ENCODE measurements around the gene PACS1.
"Not testable (repeated sequence)": the region's sequence is repeated elsewhere in the genome, so short reads cannot be mapped to it uniquely, and the experiment has no call there.

The PACS1 gene

DNA sequence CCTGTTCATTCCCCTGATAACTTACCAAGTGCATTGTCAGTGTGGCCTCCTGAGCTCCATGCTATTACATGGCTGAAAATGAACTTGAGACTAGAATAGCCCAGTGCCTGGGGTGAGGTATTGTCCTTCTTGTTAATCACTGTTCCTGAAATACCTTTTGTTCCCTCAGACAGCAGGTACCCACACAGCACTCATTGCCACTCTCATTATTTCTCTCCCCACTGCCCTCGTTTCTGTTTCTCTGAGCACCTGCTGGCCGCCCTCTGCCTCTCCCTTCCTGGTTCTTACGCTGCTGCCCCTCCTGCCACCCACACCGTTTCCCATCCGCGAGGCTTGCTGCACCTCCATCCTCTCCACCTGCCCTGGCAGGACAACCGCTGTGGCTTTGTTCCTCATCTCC is 161.5 kb downstream of the PACS1 start:
- no peak for DNase-seq

DNA sequence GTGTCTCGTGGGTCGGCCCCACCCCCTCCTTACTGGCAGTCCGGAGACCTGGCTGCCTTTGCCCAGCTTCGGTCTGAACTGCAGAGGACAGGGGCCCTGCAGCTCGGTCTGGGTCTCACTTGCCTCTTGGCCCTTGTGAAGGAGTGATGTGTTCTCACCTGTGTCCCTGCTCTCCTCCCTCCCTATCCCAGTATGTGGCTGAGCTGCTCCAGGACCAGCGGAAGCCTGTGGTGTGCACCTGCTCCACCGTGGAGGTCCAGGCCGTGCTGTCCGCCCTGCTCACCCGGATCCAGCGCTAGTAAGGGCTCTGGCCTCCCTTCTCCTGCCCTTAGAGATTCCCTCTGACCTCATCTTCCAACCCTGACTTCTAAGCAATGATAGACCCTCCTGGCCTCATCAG is 162.7 kb downstream of the PACS1 start:
- DNase-seq, result no peak

DNA sequence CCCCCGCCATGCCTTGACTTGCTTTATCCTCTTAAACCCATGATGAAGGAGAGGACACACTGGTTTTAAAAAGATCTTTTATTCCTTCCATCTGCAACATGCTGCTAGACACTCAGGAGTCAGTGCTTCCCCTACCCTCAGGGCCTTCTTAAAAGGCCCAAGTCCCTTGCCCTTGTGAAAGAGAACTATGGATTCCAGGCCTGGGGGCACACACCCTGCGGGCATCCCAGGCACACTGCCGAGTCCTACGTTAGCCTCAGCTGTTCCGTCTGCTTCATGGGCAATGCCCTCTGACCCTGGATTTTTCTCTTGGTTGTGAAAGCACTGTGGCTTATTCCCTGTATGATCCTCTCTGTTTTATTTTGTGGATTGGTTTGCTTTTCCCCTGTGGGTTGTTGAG is 163.2 kb downstream of the PACS1 start:
- no peak for DNase-seq

DNA sequence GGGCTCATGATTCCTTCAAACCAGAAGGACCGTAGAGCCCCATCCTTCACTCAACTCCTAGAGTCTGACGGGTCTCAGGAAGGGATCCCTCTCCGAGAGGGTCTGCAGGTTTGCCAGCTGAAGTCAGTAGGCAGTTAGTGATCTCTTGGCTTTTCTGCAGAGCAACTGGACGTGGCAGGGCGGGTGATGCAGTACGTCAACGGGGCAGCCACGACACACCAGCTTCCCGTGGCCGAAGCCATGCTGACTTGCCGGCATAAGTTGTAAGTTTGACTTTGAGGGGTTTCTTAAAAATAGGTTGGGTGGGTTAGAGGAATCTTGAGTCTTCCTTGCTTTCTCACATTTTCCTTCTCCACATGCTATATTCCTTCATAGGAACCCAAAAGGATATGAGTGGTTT is 165.1 kb downstream of the PACS1 start:
- DNase-seq, result no peak

DNA sequence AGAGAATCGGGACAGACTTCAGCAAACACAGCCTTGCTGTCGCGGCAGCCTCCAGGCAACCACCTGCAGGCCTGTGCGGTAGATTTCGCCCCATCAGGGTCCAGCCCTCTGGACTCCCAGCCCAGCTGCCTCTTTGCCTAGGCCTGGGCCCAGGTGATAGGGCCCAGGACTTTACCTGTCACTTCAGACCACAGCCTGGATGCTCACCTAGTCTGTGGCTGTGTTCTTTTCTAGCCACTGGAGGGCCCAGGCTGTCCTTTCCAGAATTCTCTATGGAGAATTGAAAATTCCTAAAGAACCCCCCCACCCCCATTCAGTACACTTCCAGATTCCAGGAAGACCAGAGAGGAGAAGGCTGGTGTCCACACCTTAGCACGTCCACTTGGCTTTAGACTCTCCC is 167.8 kb downstream of the PACS1 start:
- DNase-seq, result no peak

DNA sequence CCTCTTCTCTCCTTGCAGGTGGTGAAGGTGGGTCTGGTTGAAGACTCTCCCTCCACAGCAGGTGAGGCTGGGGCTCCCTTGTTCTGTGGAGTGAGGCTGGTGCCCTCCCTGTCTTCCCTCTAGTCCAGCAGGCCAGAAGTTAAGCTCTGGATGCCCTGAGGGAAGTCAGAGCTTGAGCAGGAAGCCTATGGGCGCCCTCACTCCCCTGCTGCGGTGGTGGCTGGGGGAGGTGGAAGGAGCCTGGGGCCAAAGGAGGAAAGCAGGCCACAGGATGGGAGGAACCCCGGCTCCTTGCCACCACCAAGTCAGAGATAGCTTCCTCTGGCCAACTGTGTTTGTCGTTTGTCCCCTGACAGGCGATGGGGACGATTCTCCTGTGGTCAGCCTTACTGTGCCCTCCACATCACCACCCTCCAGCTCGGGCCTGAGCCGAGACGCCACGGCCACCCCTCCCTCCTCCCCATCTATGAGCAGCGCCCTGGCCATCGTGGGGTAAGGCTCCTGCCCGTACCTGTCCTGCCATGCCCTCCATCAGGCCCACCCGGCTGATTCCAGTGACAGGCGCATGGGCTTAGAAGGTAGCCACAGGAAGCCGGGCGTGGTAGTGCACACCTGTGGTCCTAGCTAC is 168.8 kb downstream of the PACS1 start:
- no peak for DNase-seq

DNA sequence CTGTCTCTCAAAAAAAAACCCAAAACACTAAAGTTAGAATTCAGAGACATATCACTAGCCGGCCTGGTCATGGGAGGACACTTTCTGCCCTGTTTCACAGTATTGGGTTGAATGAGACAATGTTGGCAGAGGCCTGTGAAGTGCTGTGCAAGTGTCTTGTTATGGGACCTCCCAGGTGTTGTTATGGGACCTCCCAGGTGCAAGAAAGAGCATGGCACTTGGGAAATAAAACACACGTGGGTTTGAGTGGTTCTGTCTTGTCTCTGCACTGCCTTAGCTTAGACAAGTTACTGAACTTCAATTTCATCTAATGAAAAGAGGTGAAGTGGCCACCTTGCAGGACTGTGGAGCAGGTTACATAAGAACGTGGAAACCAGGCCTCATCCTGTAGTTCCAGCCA is 169.4 kb downstream of the PACS1 start:
- no peak for DNase-seq

DNA sequence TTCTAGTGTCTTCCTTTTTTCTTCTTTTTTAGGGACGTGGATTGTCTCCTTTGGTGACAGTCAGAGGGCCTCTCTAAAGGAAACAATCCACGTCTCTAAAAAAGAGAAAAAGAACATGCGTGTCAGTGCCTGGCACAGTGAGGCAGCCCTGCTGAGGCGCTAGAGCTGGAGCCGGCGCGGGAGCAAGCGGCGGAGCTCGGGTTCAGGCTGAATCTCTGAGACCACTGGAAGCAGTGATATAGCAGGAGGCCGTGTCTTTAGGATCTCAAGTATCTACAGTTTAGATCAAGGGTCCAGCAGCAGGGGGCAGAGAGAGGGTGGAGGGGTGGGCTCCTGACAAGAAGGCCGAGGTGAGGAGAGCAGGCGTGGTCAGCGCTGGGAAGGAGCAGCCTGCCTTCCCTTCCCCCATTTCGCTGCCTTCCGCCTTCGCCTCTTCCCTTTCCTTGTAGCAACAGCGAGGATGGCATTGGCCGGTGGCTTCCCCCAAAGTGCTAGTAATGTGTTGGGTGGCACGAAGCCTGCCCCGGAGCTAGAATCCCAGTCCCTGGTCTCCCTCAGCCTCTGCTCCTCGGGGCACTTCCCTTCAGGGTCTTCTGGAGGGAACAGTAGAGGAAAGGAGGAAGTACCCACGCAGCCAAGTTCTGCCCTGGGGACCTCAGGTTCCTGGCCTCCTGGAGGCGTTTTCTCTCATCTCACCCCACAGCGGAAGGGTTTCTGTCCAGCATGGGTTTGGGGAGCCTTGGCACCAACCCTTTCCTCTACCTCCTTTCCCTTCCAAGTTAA is 170.1 kb downstream of the PACS1 start:
- DNase-seq, result no peak

DNA sequence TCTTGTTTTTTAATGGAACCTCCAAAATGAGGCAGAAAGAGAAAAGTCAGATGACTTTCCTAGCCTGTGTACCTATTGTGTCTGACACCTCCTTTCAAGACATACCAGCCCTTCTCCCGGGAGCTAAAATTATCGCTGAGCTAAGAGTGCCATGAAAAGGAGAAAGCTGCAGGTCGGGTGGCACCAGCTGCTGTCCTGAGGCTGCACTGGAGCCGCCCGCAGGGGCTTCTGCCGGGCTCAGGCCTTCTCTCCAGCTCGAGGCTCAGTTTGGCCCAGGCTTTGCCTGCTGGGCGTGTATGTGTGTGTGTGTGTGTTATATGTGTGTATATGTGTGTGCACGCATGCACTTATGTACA is 170.7 kb downstream of the PACS1 start:
- no peak for DNase-seq

DNA sequence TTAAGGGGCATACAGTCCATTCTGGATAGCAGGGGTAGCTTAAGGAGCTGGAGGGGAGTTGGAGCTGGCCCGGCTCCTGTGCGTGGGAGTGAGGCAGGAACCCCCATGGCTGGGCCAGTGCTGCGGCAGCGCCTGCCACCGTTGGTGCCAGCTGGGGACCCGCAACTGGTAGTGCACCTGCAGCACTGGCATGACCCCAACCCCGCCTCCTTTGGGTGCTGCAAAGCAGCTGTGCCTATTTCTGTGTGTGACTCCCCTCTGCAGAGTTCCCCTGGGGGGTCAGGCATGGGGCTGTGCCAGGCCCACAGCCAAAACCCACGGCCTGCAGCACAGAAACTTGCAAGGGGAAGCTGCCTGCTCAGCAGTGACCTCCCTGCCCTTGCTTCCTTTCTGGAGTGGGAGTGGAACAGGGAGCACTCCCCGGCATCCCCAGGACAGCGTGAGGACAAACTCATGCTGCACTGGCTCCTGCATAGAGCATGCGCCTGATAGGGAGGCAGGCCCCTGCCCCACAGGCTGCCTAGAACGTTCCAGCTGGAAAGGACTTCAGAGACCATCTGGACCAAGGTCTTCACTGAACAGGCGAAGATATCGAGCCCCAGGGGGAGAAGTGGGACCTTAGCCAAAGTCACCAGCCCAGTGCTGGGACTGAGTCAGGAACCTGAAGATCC is 172.2 kb downstream of the PACS1 start:
- no peak for DNase-seq

DNA sequence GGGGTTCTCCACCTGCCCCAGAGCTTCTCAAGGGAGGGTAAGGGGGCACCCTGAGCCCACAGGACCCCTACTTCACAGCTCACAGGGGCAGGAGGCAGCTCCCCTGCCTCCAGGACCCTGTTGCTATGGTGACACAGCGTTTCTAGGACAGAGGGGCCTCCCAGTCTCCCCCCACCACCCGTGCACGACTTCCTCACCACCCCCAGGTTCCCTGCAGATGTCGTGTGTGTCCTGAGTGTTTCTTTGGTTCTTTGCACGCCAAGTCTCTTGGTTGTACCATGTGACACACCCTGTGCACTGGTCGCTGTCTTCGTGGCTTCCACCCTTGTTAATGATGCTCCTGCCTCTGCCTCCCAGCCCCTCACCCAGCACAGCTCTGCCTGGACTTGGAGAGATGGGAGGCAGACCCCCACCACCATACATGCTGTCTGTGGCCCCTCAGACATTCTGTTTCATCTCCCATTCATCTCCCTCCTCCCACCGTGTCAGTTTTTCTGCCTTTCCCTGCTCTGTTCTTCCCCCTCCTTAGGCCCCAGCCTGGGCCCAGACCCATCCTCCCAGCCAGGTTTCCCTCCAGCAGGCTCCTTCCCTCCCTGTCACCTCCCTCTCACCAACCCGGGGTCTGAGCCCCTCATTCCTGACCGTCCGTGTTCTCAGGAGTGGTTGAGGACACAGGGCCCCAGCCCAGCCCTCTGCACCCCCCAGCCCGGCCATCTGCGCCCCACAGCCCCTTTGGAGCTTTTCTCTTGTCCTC is 173.9 kb downstream of the PACS1 start:
- DNase-seq, result no peak

DNA sequence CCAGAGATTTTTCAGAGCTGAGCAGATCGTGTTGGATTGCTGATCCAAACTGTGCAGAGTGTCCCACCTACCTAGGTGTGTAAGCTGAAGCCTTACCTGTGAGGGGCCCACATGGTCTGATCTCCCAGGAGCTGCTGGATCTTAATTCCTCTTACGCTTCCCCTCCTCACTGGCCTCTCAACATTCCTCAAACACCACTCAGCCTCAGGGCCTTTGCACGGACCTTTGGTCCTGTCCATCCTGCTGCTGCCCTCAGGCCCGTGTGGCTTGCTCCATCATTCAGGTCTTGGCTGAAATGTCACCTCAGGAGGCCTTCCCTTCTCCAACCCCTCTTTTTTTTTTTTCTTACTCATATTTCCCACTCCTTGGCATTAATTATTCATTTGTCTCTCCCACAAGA is 177.2 kb downstream of the PACS1 start:
- DNase-seq, result no peak

DNA sequence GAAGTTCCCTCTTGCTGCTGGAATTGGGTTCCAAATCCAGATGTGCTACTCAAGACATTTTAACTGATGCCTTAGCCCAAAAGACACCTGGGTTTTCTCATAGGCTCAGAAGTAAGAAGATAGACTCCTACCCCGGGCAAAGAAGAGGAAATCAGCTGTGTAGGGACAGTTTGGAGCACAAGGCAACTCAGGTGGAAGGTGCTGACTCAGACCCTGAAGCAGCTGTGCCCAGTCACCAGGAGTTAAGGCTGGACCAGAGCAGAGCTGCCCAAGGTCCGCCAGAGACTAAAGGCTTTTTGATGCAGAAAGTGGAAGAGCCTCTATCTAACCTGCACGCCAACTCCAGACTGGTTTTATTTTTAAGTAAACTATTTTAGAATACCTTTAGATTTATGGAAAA is 177.7 kb downstream of the PACS1 start:
- no peak for DNase-seq

DNA sequence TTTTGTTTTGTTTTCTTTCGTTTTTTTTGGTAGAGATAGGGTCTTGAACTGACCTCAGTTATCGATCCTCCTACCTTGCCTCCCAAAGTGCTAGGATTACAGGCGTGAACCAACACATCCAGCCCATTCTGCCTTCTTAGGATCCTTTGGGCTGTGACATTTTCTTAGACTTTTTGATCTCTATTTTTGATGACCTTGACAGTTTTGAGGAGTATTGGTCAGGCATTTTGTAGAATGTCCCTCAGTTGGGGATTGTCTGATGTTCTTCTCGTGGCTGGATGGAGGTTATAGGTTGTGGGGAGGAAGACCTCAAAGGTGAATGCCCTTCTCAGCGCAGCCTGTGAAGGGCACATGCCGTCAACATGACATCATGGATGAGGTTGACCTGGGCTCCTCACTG is 178.8 kb downstream of the PACS1 start:
- DNase-seq, result no peak

DNA sequence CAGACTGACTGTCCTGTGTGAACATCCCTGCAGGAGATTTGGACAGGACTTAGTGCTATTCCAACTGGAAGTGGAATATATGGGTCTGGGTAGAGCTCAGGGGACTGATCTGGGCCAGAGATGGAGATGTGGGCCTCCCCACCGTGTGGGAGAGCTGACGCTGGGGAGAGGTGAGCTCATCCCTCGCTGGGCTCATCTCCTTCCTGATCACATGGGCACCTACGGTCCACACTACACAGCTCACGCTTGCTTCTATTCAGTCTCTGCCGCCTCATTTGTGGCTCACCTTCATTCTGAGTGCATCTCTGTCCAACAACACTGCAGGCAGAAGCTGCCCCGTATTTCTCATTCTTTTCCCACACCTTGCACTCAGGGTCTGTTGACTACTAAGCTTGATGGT is 181.7 kb downstream of the PACS1 start:
- DNase-seq, result no peak

DNA sequence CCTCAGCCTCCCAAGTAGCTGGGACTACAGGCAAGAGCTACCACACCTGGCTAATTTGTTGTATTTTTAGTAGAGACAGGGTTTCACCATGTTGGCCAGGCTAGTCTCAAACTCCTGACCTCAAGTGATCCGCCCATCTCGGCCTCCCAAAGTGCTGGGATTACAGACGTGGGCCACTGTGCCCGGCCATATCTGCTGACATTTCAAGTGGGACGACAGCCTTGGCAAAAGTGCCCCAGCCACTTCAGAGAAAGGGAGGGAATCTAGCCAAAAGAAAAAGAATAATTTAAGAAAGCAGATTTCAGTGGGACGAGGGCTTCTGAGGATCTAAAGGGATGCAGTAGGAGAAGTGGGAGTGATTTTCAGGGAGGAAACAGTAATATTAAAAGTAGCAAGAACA is 183.0 kb downstream of the PACS1 start:
- not testable (repeated sequence) for DNase-seq

DNA sequence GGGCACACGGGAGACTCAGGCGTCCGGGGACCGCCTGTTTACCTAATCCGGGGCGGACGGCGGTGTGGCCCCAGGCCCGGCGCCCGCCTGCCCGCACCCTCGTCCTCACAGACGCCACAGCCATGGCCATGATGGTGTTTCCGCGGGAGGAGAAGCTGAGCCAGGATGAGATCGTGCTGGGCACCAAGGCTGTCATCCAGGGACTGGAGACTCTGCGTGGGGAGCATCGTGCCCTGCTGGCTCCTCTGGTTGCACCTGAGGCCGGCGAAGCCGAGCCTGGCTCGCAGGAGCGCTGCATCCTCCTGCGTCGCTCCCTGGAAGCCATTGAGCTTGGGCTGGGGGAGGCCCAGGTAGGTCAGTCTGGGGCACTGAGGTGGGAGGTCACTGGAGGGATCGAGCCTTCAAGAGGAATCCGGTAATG is 188.4 kb downstream of the PACS1 start:
- no peak for DNase-seq

DNA sequence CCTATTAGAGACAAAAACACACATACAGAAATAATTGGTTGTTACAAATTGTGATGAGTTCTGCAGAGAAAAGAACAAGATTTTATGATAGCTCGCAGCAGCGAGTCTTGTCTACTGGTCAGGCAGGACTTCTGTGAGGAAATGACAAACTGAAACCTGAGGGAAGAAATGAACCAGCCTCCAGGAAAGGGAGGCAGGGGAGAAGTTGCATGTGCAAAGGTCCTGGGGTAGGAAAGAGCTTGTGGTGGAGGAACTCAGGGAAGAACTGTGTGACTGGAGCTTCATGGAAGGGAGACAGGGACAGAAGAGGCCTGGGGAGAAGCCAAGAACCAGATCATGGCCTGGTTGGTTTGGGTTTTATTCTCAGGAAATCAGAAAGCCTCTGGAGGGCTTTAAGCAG is 189.2 kb downstream of the PACS1 start:
- no peak for DNase-seq

DNA sequence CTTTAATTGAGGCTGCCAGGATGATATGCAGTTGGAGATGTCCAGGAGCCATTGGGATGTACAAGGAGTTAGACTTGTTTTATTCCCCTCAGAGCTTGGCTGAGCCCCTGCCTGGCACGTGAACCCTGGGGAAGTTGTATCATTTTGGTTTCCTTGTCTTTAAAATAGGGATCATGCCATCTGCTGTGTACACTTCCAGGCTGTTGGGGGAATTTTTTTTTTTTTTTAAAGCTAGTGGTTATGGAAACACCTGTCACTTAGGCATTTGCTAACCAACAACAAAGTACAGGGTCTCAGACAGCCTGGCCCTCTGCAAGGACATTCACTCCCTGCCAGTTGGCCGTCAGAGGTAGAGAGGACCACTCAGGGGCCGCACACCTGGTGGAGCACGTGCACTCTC is 189.9 kb downstream of the PACS1 start:
- no peak for DNase-seq

DNA sequence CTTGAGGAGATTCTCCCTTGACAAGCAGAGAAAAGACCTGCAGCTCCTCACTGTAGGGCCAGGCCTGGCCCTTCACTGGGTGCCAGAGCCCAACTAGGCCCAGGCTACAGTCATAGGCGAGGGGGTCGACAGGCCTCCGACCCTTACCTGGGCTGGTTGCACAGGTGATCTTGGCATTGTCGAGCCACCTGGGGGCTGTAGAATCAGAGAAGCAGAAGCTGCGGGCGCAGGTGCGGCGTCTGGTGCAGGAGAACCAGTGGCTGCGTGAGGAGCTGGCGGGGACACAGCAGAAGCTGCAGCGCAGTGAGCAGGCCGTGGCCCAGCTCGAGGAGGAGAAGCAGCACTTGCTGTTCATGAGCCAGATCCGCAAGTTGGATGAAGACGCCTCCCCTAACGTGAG is 191.5 kb downstream of the PACS1 start:
- no peak for DNase-seq

DNA sequence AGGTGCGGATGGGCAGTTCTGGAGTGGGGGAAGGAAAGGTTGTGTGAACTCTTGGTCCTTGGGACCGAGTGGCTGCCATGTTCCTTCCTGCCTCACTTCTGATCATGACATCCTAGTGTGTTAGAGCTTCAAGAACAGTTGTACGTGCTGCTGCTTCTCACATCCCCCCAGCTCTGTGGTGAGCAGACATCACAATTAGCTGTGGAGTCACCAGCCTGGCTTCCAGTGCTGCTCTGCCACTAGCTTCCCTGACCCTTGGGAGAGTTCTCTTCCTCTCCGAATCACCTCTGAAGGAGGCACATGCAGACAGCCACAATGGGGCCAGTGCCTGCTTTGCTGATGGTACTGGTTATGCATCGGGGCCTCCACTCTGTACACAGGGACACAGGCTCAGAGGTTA is 192.1 kb downstream of the PACS1 start:
- no peak for DNase-seq

DNA sequence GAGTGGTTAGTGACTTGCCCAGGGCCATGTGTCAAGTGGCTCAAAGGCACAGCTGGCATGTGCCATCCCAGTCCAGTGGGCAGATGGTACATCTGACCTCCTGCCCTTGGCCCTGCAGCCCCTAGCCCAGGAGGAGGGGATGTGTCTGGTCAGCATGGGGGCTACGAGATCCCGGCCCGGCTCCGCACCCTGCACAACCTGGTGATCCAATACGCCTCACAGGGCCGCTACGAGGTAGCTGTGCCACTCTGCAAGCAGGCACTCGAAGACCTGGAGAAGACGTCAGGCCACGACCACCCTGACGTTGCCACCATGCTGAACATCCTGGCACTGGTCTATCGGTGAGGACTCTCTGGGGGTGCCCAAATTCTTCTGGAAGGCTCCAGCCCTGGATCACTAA is 192.6 kb downstream of the PACS1 start:
- DNase-seq, result no peak

DNA sequence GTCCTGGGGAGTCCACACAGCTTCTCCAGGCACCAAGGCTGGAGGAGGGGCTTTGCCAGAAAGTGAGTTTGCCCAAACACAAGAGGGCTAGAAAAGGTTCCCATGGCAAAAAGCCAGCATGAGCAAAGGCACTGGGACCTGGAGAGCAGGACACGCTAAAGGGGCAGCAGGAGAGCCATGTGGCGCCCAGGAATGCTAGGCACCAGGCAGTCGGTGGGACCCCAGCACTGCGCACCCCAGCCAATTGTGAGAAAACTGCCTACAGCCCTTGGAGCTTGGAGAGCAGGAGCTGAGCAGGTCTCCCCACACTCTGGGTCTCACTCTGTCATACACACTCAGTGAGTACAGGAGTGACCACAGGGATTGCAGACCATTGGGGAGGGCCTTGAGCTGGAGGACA is 193.2 kb downstream of the PACS1 start:
- no peak for DNase-seq

DNA sequence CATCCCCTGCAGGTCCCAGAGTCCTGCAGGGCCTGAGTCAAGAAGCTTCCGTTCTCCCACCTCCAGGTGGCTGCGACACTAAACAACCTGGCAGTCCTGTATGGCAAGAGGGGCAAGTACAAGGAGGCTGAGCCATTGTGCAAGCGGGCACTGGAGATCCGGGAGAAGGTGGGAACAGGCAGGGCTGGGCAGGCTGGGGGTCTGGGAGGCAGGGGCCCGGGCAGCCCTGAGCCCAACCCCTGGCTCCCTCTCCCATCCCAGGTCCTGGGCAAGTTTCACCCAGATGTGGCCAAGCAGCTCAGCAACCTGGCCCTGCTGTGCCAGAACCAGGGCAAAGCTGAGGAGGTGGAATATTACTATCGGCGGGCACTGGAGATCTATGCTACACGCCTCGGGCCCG is 193.7 kb downstream of the PACS1 start:
- DNase-seq, result no peak

Measured in GOT3 (cell line).